ENCODE data around the gene CCDC157.

Gene CCDC157

GRCh38 chr22:30373331-30374325 lies 16.8 kb downstream of the CCDC157 start:
- no peak overlapping the region for H3K9ac ChIP-seq (ENCODE audit: low read length in 2 of 2)
- H3K27me3 ChIP-seq (ENCODE audit: control insufficient read depth in 1 of 2, insufficient read depth in 2 of 2, low read length in 2 of 2) = no peaks in the 10 kb centered on the region
- no peak overlapping the region for H3K4me3 ChIP-seq (ENCODE audit: low read length in 2 of 2)
- H3K27ac ChIP-seq (ENCODE audit: low read length) = no peak overlapping the region
- no peaks in the 10 kb centered on the region for H3K4me1 ChIP-seq (ENCODE audit: control insufficient read depth, insufficient read depth, low read length)
- no peaks in the 10 kb centered on the region for H3K36me3 ChIP-seq (ENCODE audit: control insufficient read depth in 2 of 2, insufficient read depth in 2 of 2, low read length in 2 of 2)
- H3K9me3 ChIP-seq (ENCODE audit: control insufficient read depth in 2 of 2, low read length in 2 of 2) = no peaks in the 10 kb centered on the region

- Histone ChIP-seq H3K4me3 (ENCODE audit: low read length in 2 of 2) (no peak overlapping the region), H3K27me3 (ENCODE audit: control insufficient read depth in 1 of 2, insufficient read depth in 2 of 2, low read length in 2 of 2) (no peaks in the 10 kb centered on the region), H3K27ac (ENCODE audit: low read length) (no peak overlapping the region), H3K9ac (ENCODE audit: low read length in 2 of 2) (no peak overlapping the region), H3K9me3 (ENCODE audit: control insufficient read depth in 2 of 2, low read length in 2 of 2) (no peaks in the 10 kb centered on the region), H3K4me1 (ENCODE audit: control insufficient read depth, insufficient read depth, low read length) (no peaks in the 10 kb centered on the region), H3K36me3 (ENCODE audit: control insufficient read depth in 2 of 2, insufficient read depth in 2 of 2, low read length in 2 of 2) (peaks cover 0 to 5% of the 10 kb centered on the region in 2 donors)
These were observed 18.6 kb downstream of the CCDC157 start for GRCh38 chr22:30375312-30375849.

- Histone ChIP-seq H3K36me3 (ENCODE audit: control insufficient read depth in 2 of 2, insufficient read depth in 2 of 2, low read length in 2 of 2) (peaks cover 3 to 16% of the 10 kb centered on the region in 2 donors), H3K27me3 (ENCODE audit: control insufficient read depth in 1 of 2, insufficient read depth in 2 of 2, low read length in 2 of 2) (no peaks in the 10 kb centered on the region), H3K9me3 (ENCODE audit: control insufficient read depth in 2 of 2, low read length in 2 of 2) (no peaks in the 10 kb centered on the region), H3K9ac (ENCODE audit: low read length in 2 of 2) (no peak overlapping the region), H3K4me1 (ENCODE audit: control insufficient read depth, insufficient read depth, low read length) (no peaks in the 10 kb centered on the region), H3K27ac (ENCODE audit: low read length) (no peak overlapping the region), H3K4me3 (ENCODE audit: low read length in 2 of 2) (no peak overlapping the region)
These were observed 23.2 kb downstream of the CCDC157 start for GRCh38 chr22:30380011-30380410.

- Histone ChIP-seq H3K9ac (ENCODE audit: low read length in 2 of 2) (no peak overlapping the region), H3K4me3 (ENCODE audit: low read length in 2 of 2) (no peak overlapping the region), H3K27me3 (ENCODE audit: control insufficient read depth in 1 of 2, insufficient read depth in 2 of 2, low read length in 2 of 2) (no peaks in the 10 kb centered on the region), H3K36me3 (ENCODE audit: control insufficient read depth in 2 of 2, insufficient read depth in 2 of 2, low read length in 2 of 2) (peaks cover 3 to 16% of the 10 kb centered on the region in 2 donors), H3K9me3 (ENCODE audit: control insufficient read depth in 2 of 2, low read length in 2 of 2) (no peaks in the 10 kb centered on the region), H3K27ac (ENCODE audit: low read length) (no peak overlapping the region), H3K4me1 (ENCODE audit: control insufficient read depth, insufficient read depth, low read length) (peaks cover 5% of the 10 kb centered on the region)
These were observed 24.5 kb downstream of the CCDC157 start for GRCh38 chr22:30381264-30381663.

GRCh38 chr22:30382340-30382739 lies 25.5 kb downstream of the CCDC157 start:
- Histone ChIP-seq H3K4me3 (ENCODE audit: low read length in 2 of 2) (no peak overlapping the region), H3K36me3 (ENCODE audit: control insufficient read depth in 2 of 2, insufficient read depth in 2 of 2, low read length in 2 of 2) (peaks cover 3 to 16% of the 10 kb centered on the region in 2 donors), H3K27me3 (ENCODE audit: control insufficient read depth in 1 of 2, insufficient read depth in 2 of 2, low read length in 2 of 2) (no peaks in the 10 kb centered on the region), H3K27ac (ENCODE audit: low read length) (no peak overlapping the region), H3K9me3 (ENCODE audit: control insufficient read depth in 2 of 2, low read length in 2 of 2) (no peaks in the 10 kb centered on the region), H3K9ac (ENCODE audit: low read length in 2 of 2) (no peak overlapping the region), H3K4me1 (ENCODE audit: control insufficient read depth, insufficient read depth, low read length) (peaks cover 12% of the 10 kb centered on the region)

- H3K9me3 ChIP-seq (ENCODE audit: control insufficient read depth in 2 of 2, low read length in 2 of 2) = no peaks in the 10 kb centered on the region
- peaks cover 3 to 16% of the 10 kb centered on the region in 2 donors for H3K36me3 ChIP-seq (ENCODE audit: control insufficient read depth in 2 of 2, insufficient read depth in 2 of 2, low read length in 2 of 2)
- H3K4me1 ChIP-seq (ENCODE audit: control insufficient read depth, insufficient read depth, low read length) = peaks cover 12% of the 10 kb centered on the region
- H3K27ac ChIP-seq (ENCODE audit: low read length) = no peak overlapping the region
- no peak overlapping the region for H3K9ac ChIP-seq (ENCODE audit: low read length in 2 of 2)
- no peaks in the 10 kb centered on the region for H3K27me3 ChIP-seq (ENCODE audit: control insufficient read depth in 1 of 2, insufficient read depth in 2 of 2, low read length in 2 of 2)
- no peak overlapping the region for H3K4me3 ChIP-seq (ENCODE audit: low read length in 2 of 2)
These were observed 26.3 kb downstream of the CCDC157 start for GRCh38 chr22:30383061-30383460.

GRCh38 chr22:30385942-30386341 lies 29.1 kb downstream of the CCDC157 start:
- Histone ChIP-seq H3K4me3 (ENCODE audit: low read length in 2 of 2) (peak overlapping the region in 1 of 2 donors; percentile 74), H3K9me3 (ENCODE audit: control insufficient read depth in 2 of 2, low read length in 2 of 2) (no peaks in the 10 kb centered on the region), H3K27ac (ENCODE audit: low read length) (no peak overlapping the region), H3K9ac (ENCODE audit: low read length in 2 of 2) (peak overlapping the region in 1 of 2 donors; percentile 58), H3K36me3 (ENCODE audit: control insufficient read depth in 2 of 2, insufficient read depth in 2 of 2, low read length in 2 of 2) (peaks cover 3 to 10% of the 10 kb centered on the region in 2 donors), H3K4me1 (ENCODE audit: control insufficient read depth, insufficient read depth, low read length) (peaks cover 12% of the 10 kb centered on the region), H3K27me3 (ENCODE audit: control insufficient read depth in 1 of 2, insufficient read depth in 2 of 2, low read length in 2 of 2) (no peaks in the 10 kb centered on the region)

GRCh38 chr22:30386608-30386959 lies 29.8 kb downstream of the CCDC157 start:
- Histone ChIP-seq H3K36me3 (ENCODE audit: control insufficient read depth in 2 of 2, insufficient read depth in 2 of 2, low read length in 2 of 2) (peaks cover 3 to 9% of the 10 kb centered on the region in 2 donors), H3K4me3 (ENCODE audit: low read length in 2 of 2) (peak overlapping the region; percentile 58 to 74), H3K9ac (ENCODE audit: low read length in 2 of 2) (peak overlapping the region; percentile 58 to 73), H3K27ac (ENCODE audit: low read length) (peak overlapping the region; percentile 41), H3K4me1 (ENCODE audit: control insufficient read depth, insufficient read depth, low read length) (peaks cover 14% of the 10 kb centered on the region), H3K27me3 (ENCODE audit: control insufficient read depth in 1 of 2, insufficient read depth in 2 of 2, low read length in 2 of 2) (peaks cover 0 to 4% of the 10 kb centered on the region in 2 donors), H3K9me3 (ENCODE audit: control insufficient read depth in 2 of 2, low read length in 2 of 2) (no peaks in the 10 kb centered on the region)

- Histone ChIP-seq H3K27me3 (ENCODE audit: control insufficient read depth in 1 of 2, insufficient read depth in 2 of 2, low read length in 2 of 2) (peaks cover 0 to 4% of the 10 kb centered on the region in 2 donors), H3K27ac (ENCODE audit: low read length) (peak within 1 kb of the TSS; percentile 41), H3K9me3 (ENCODE audit: control insufficient read depth in 2 of 2, low read length in 2 of 2) (no peaks in the 10 kb centered on the region), H3K4me3 (ENCODE audit: low read length in 2 of 2) (peak within 1 kb of the TSS; percentile 58 to 74), H3K9ac (ENCODE audit: low read length in 2 of 2) (peak within 1 kb of the TSS; percentile 58 to 73), H3K4me1 (ENCODE audit: control insufficient read depth, insufficient read depth, low read length) (peaks cover 14% of the 10 kb centered on the region), H3K36me3 (ENCODE audit: control insufficient read depth in 2 of 2, insufficient read depth in 2 of 2, low read length in 2 of 2) (peaks cover 3 to 9% of the 10 kb centered on the region in 2 donors)
These were observed 30.4 kb downstream of the CCDC157 start, which contains the start of gene RNF215 for GRCh38 chr22:30386960-30387827. RNF215 (minus strand) TSS chr22:30387411; CDS start chr22:30387313, 98 bp downstream.

- Histone ChIP-seq H3K27me3 (ENCODE audit: control insufficient read depth in 1 of 2, insufficient read depth in 2 of 2, low read length in 2 of 2) (peaks cover 0 to 4% of the 10 kb centered on the region in 2 donors), H3K27ac (ENCODE audit: low read length) (no peak overlapping the region), H3K36me3 (ENCODE audit: control insufficient read depth in 2 of 2, insufficient read depth in 2 of 2, low read length in 2 of 2) (no peaks in the 10 kb centered on the region), H3K9ac (ENCODE audit: low read length in 2 of 2) (no peak overlapping the region), H3K4me1 (ENCODE audit: control insufficient read depth, insufficient read depth, low read length) (peaks cover 14% of the 10 kb centered on the region), H3K4me3 (ENCODE audit: low read length in 2 of 2) (no peak overlapping the region), H3K9me3 (ENCODE audit: control insufficient read depth in 2 of 2, low read length in 2 of 2) (no peaks in the 10 kb centered on the region)
These were observed 34.3 kb downstream of the CCDC157 start for GRCh38 chr22:30390974-30391691.

Data from stomach smooth muscle (tissue), 2 donors.